ENCODE data around the gene IGSF23.

DNA sequence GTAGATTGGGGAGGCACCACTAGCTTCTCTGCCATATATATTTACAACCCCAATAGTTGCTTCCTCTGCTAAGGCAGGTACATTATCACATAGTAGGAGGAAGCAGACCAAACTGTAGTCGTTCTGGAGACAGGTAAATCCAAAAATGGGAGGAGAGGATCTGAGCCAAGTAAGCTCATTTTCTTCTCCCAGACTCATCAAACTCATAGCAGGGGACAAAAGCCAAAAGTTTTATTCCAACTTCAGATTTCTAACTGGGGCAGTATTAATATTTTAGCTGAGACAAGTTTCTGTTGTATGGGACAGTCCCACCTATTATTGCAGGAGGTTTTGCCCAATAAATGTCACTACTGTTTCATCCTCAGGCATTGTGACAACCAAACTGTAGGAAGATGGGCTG is 7.8 kb upstream of the IGSF23 start:
- TF ChIP-seq EP300 (IDR thresholded peaks at IDR 0.05) = no peak
- TF ChIP-seq POLR2A (IDR thresholded peaks at IDR 0.05) = no peak
- TF ChIP-seq, protein P1, sequence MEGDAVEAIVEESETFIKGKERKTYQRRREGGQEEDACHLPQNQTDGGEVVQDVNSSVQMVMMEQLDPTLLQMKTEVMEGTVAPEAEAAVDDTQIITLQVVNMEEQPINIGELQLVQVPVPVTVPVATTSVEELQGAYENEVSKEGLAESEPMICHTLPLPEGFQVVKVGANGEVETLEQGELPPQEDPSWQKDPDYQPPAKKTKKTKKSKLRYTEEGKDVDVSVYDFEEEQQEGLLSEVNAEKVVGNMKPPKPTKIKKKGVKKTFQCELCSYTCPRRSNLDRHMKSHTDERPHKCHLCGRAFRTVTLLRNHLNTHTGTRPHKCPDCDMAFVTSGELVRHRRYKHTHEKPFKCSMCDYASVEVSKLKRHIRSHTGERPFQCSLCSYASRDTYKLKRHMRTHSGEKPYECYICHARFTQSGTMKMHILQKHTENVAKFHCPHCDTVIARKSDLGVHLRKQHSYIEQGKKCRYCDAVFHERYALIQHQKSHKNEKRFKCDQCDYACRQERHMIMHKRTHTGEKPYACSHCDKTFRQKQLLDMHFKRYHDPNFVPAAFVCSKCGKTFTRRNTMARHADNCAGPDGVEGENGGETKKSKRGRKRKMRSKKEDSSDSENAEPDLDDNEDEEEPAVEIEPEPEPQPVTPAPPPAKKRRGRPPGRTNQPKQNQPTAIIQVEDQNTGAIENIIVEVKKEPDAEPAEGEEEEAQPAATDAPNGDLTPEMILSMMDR (IDR thresholded peaks at IDR 0.05) = no peak

Data from ovary (tissue), 3 donors.